Lung (tissue), 12 donors: ENCODE results near the gene XYLT1. TPM values are rescaled to one million over a fixed set of nuclear protein-coding genes. Genes with fewer than 3 reads are reported as not detected.

Experiments
- ATAC-seq: fragments of 200-7000 bp; cut with Tn5 transposase; one replicate; pipeline ENCODE4 v1.9.1; 2020; ENCODE audit warnings: moderate number of reproducible peaks; ENCODE audit not compliant: insufficient read depth, low FRiP score
- DNase-seq, 3 donors: peaks; one replicate each; pipeline ENCODE4 v3.0.0-alpha.2; 2013 to 2017
- H3K27ac ChIP-seq, 2 donors: one replicate each; pipeline ENCODE4 v1.5.1; 2013; ENCODE audit warnings: mild to moderate bottlenecking in 2 of 2, moderate library complexity in 2 of 2, control low read depth in 1 of 2, inconsistent platforms in 1 of 2, low read depth in 1 of 2, low read length in 1 of 2
- H3K27me3 ChIP-seq, 3 donors: one replicate each; pipeline ENCODE4 v1.5.1; 2013; ENCODE audit warnings: low read length in 2 of 3; ENCODE audit not compliant: control insufficient read depth in 3 of 3, insufficient read depth in 3 of 3
- H3K36me3 ChIP-seq, 4 donors: one replicate each; pipeline ENCODE4 v1.5.1; 2013; ENCODE audit warnings: low read length in 4 of 4, mild to moderate bottlenecking in 1 of 4, moderate library complexity in 1 of 4; ENCODE audit not compliant: control insufficient read depth in 4 of 4, insufficient read depth in 4 of 4
- H3K4me1 ChIP-seq, 5 donors: one replicate each; pipeline ENCODE4 v1.5.1; 2013; ENCODE audit warnings: low read length in 5 of 5, mild to moderate bottlenecking in 2 of 5, moderate library complexity in 1 of 5; ENCODE audit not compliant: control insufficient read depth in 5 of 5, insufficient read depth in 5 of 5
- H3K4me3 ChIP-seq: one replicate; pipeline ENCODE4 v1.5.1; 2013; ENCODE audit warnings: mild to moderate bottlenecking, control low read depth, moderate library complexity
- H3K9ac ChIP-seq, 2 donors: one replicate each; pipeline ENCODE4 v1.5.1; 2013; ENCODE audit warnings: low read length in 2 of 2, control low read depth in 1 of 2; ENCODE audit not compliant: insufficient read depth in 1 of 2
- H3K9me3 ChIP-seq, 4 donors: one replicate each; pipeline ENCODE4 v1.5.1; 2013; ENCODE audit warnings: low read length in 3 of 4, mild to moderate bottlenecking in 1 of 4, moderate library complexity in 1 of 4; ENCODE audit not compliant: control insufficient read depth in 4 of 4, insufficient read depth in 3 of 4
- CTCF ChIP-seq: IDR thresholded peaks from 2 replicates; pipeline ENCODE4 v1.5.1; 2012; ENCODE audit warnings: mild to moderate bottlenecking; ENCODE audit errors: control extremely low read depth, extremely low read depth
- WGBS, 2 donors: extraction: QIAGEN DNeasy Blood & Tissue Kit; methylation state at CpG; one replicate each; pipeline ENCODE4 v1.1.7; 2013; 5-methylcytosine and 5-hydroxymethylcytosine counted together
- polyA plus RNA-seq, 2 donors: library from polyadenylated mRNA; stranded (reverse); fragments of 200-250 nt; gene quantifications; one replicate each; pipeline ENCODE4 v1.2.1, GENCODE V29; 2013
- total RNA-seq, 2 donors: library from RNA; depleted of rRNA in 1 of 2; stranded (reverse); fragments of >200 nt in 1 of 2; gene quantifications; one replicate each; pipeline ENCODE4 v1.2.1, GENCODE V29; 2014 to 2021
- donor health status: control.
- donor health status: control.
- donor health status: Bipolar disorder and iron deficiency.
- donor health status: healthy.
- donor health status: DM: yes; HTN: yes; CAD: no.

Gene XYLT1
- total and polyA plus RNA-seq, 4 donors: 1.4 to 11.5 (median 6.9) TPM

- ATAC-seq (no peak), DNase-seq (no peak)
- H3K9me3 ChIP-seq: no peaks in the 10 kb centered on the region
- WGBS, 2 donors: 61 to 70% methylated on average over 11 of the region's 11 CpGs
- H3K9ac ChIP-seq: no peak overlapping the region
- peaks cover 0 to 20% (median 15%) of the 10 kb centered on the region in 5 donors for H3K4me1 ChIP-seq
- TF ChIP-seq CTCF: no peak
- no peak overlapping the region for H3K4me3 ChIP-seq
- H3K36me3 ChIP-seq: no peaks in the 10 kb centered on the region
- H3K27ac ChIP-seq: no peak overlapping the region
- no peaks in the 10 kb centered on the region for H3K27me3 ChIP-seq
Observed at GRCh38 chr16:17356243-17356933, 114.4 kb downstream of the XYLT1 start.

- no peak overlapping the region for H3K9ac ChIP-seq
- no peaks in the 10 kb centered on the region for H3K9me3 ChIP-seq
- H3K36me3 ChIP-seq: no peaks in the 10 kb centered on the region
- H3K4me3 ChIP-seq: no peak overlapping the region
- no peak for DNase-seq
- no peak overlapping the region for H3K27ac ChIP-seq
- ATAC-seq: no peak
- no peak for TF ChIP-seq CTCF
- H3K4me1 ChIP-seq: peaks cover 0 to 22% (median 12%) of the 10 kb centered on the region in 5 donors
- WGBS, 2 donors: 58 to 63% methylated on average over 4 of the region's 4 CpGs
- no peaks in the 10 kb centered on the region for H3K27me3 ChIP-seq
Observed at GRCh38 chr16:17354685-17355084, 116.1 kb downstream of the XYLT1 start.

GRCh38 chr16:17354141-17354601, 116.6 kb downstream of the XYLT1 start:
- H3K9me3 ChIP-seq: no peaks in the 10 kb centered on the region
- no peaks in the 10 kb centered on the region for H3K36me3 ChIP-seq
- H3K27me3 ChIP-seq: no peaks in the 10 kb centered on the region
- no peak overlapping the region for H3K4me3 ChIP-seq
- WGBS, 2 donors: 41 to 73% methylated on average over 10 of the region's 10 CpGs
- peaks cover 0 to 22% (median 11%) of the 10 kb centered on the region in 5 donors for H3K4me1 ChIP-seq
- TF ChIP-seq CTCF: no peak
- H3K9ac ChIP-seq: no peak overlapping the region
- DNase-seq (peak in 1 of 3 donors; percentile 21), ATAC-seq (no peak)
- H3K27ac ChIP-seq: no peak overlapping the region
